B cell (primary cell): ENCODE measurements around the gene OTOP3. TPM values are rescaled to one million over a fixed set of nuclear protein-coding genes. Genes with fewer than 3 reads are reported as not detected.

Experiments used
- ATAC-seq: fragments of 200-7000 bp; cut with Tn5 transposase; one replicate; pipeline ENCODE4 v1.10.0; 2021; ENCODE audit warnings: low read depth, mild to moderate bottlenecking, moderate number of reproducible peaks, moderate library complexity
- CTCF ChIA-PET: fragments of 350-600 bp; sonication (Branson Sonifier 250); formaldehyde crosslinking; loops from one replicate; lab custom pipeline; 2021; ENCODE audit warnings: antibody characterized with exemption, inconsistent platforms; lab: Charles Lee
- POLR2A ChIA-PET: fragments of 350-600 bp; sonication (Branson Sonifier 250); formaldehyde crosslinking; loops from one replicate; lab custom pipeline; 2021; ENCODE audit warnings: antibody characterized with exemption; lab: Charles Lee
- DNase-seq: peaks from one replicate; pipeline ENCODE4 v3.0.0; 2013
- H2AFZ ChIP-seq: 2 replicates; pipeline ENCODE4 v1.6.1; 2012; ENCODE audit warnings: mild to moderate bottlenecking, low read depth, low read length; ENCODE audit not compliant: insufficient read depth, poor library complexity, severe bottlenecking
- H3K27ac ChIP-seq, 2 donors: 1 replicate in 1 of 2; 2 replicates in 1 of 2; pipeline ENCODE4 v1.5.1; 2012 to 2013; ENCODE audit warnings: low read length in 2 of 2, mild to moderate bottlenecking in 2 of 2, moderate library complexity in 1 of 2
- H3K27me3 ChIP-seq, 4 experiments: fragments of 200-600 bp in 1 of 4; sonication (generic) in 1 of 4; replicated peaks in 1 of 4; 1 replicate in 2 of 4; 2 replicates in 2 of 4; pipeline versions ENCODE4 v1.6.1 to v1.7.0; 2013 to 2016; ENCODE audit warnings: low read length in 3 of 4, mild to moderate bottlenecking in 2 of 4, mixed read lengths in 1 of 4, moderate library complexity in 1 of 4; ENCODE audit not compliant: insufficient read depth in 4 of 4, control insufficient read depth in 3 of 4; ENCODE audit errors: control extremely low read depth in 1 of 4
- H3K36me3 ChIP-seq, 2 experiments: replicated peaks in 1 of 2; 1 replicate in 1 of 2; 2 replicates in 1 of 2; pipeline versions ENCODE4 v1.6.1 to v1.7.1; 2013; ENCODE audit warnings: low read length in 1 of 2; ENCODE audit not compliant: insufficient read depth in 2 of 2, control insufficient read depth in 1 of 2; ENCODE audit errors: control extremely low read depth in 1 of 2, extremely low read depth in 1 of 2
- H3K4me1 ChIP-seq, 2 donors: fragments of 200-600 bp in 1 of 2; sonication (generic) in 1 of 2; 1 replicate in 1 of 2; 2 replicates in 1 of 2; pipeline versions ENCODE4 v1.5.1 to v1.6.1; 2013 to 2017; ENCODE audit warnings: low read length in 2 of 2; ENCODE audit not compliant: control insufficient read depth in 2 of 2, insufficient read depth in 2 of 2
- H3K4me2 ChIP-seq: replicated peaks from 2 replicates; pipeline ENCODE3; 2012; ENCODE audit warnings: mild to moderate bottlenecking, low read depth, low read length; ENCODE audit not compliant: poor library complexity, severe bottlenecking
- H3K4me3 ChIP-seq, 5 experiments: fragments of 200-600 bp in 1 of 5; sonication (generic) in 1 of 5; 1 replicate in 3 of 5; 2 replicates in 2 of 5; pipeline versions ENCODE4 v1.5.1 to v1.7.0; 2011 to 2016; ENCODE audit warnings: low read length in 4 of 5, mild to moderate bottlenecking in 4 of 5, low read depth in 2 of 5, control low read depth in 1 of 5, moderate library complexity in 1 of 5; ENCODE audit not compliant: insufficient read depth in 1 of 5; ENCODE audit errors: control extremely low read depth in 1 of 5, extremely low read depth in 1 of 5
- H3K79me2 ChIP-seq: fragments of 200-600 bp; sonication (generic); one replicate; pipeline ENCODE4 v1.6.0; 2016; ENCODE audit warnings: low read length; ENCODE audit not compliant: control insufficient read depth, insufficient read depth
- H3K9ac ChIP-seq: fragments of 200-600 bp; sonication (generic); 2 replicates; pipeline ENCODE4 v1.6.1; 2017; ENCODE audit warnings: mild to moderate bottlenecking, low read length, moderate library complexity
- H3K9me3 ChIP-seq, 3 donors: one replicate each; pipeline versions ENCODE4 v1.6.1 to v1.7.1; 2013; ENCODE audit warnings: low read length in 2 of 3; ENCODE audit not compliant: control insufficient read depth in 2 of 3, insufficient read depth in 1 of 3; ENCODE audit errors: control extremely low read depth in 1 of 3
- H4K20me1 ChIP-seq: 2 replicates; pipeline ENCODE4 v1.6.0; 2012; ENCODE audit warnings: mild to moderate bottlenecking, low read length; ENCODE audit not compliant: insufficient read depth, control insufficient read depth, poor library complexity, severe bottlenecking
- H3K27ac Mint-ChIP-seq: one replicate; pipeline ENCODE4 v1.8.0; 2021; ENCODE audit warnings: mixed read lengths
- H3K27me3 Mint-ChIP-seq: one replicate; pipeline ENCODE4 v1.8.0; 2021; ENCODE audit warnings: mixed read lengths
- H3K4me1 Mint-ChIP-seq: one replicate; pipeline ENCODE4 v1.8.0; 2021; ENCODE audit warnings: mixed read lengths
- H3K4me3 Mint-ChIP-seq: one replicate; pipeline ENCODE4 v1.8.0; 2021; ENCODE audit warnings: mixed read lengths
- H3K9me3 Mint-ChIP-seq: one replicate; pipeline ENCODE4 v1.8.0; 2022; ENCODE audit warnings: mixed read lengths; ENCODE audit not compliant: insufficient read depth
- EZH2 ChIP-seq: IDR thresholded peaks from 2 replicates; pipeline ENCODE4 v1.6.1; 2012; ENCODE audit warnings: borderline replicate concordance, low read depth, mild to moderate bottlenecking, moderate library complexity, low read length; ENCODE audit not compliant: insufficient read depth, poor library complexity, severe bottlenecking
- WGBS: methylation state at CpG from one replicate; pipeline ENCODE4 v1.1.5; 2013; ENCODE audit warnings: missing lambda C conversion rate; ENCODE audit not compliant: insufficient coverage; 5-methylcytosine and 5-hydroxymethylcytosine counted together
- intact Hi-C: fragments of 100-400 bp; cut with micrococcal nuclease; formaldehyde crosslinking; loops from one replicate; pipeline ENCODE4 v1.10.0; 2022
- polyA plus RNA-seq: library from polyadenylated mRNA; depleted of rRNA; stranded (reverse); fragments of >200 nt; gene quantifications from 2 replicates; pipeline ENCODE4 v1.2.3, GENCODE V29; 2012
- total RNA-seq, 2 donors: library from RNA; stranded (reverse); fragments of 120-200 nt in 1 of 2; gene quantifications; 1 replicate in 1 of 2; 2 replicates in 1 of 2; pipeline versions ENCODE4 v1.2.3 to v1.2.4, GENCODE V29; 2013 to 2022
- TF ChIP-seq, protein P1 (sequence below): fragments of 200-600 bp; IDR thresholded peaks from one replicate; pipeline ENCODE4 v1.8.0; 2022; ENCODE audit warnings: antibody characterized with exemption, mild to moderate bottlenecking

OTOP3 gene
- total and polyA plus RNA-seq, 2 donors (not counting 1 experiment from before 2014, with no cell fraction given) = not detected

DNA sequence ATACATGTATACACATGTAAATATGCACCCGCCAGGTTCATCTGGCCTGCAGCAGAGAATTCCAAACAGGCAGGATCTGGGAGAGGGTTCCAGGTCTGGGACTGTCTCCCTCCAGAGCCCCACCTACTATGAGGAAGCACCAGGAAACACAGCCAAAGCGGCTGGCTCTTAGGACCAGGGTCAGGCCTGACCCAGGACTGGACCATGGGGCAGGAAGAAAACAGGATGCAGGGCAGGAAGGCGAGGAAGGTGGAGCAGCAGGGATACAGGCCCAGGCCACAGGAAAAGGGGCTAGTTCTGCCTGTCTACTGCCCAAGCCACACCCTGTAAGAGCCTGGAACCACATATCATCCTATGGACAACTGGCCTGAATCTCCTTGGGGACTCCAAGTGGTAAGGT, 34.7 kb downstream of the OTOP3 start:
- intact Hi-C loops = no loop called here
- TF ChIP-seq, protein P1, sequence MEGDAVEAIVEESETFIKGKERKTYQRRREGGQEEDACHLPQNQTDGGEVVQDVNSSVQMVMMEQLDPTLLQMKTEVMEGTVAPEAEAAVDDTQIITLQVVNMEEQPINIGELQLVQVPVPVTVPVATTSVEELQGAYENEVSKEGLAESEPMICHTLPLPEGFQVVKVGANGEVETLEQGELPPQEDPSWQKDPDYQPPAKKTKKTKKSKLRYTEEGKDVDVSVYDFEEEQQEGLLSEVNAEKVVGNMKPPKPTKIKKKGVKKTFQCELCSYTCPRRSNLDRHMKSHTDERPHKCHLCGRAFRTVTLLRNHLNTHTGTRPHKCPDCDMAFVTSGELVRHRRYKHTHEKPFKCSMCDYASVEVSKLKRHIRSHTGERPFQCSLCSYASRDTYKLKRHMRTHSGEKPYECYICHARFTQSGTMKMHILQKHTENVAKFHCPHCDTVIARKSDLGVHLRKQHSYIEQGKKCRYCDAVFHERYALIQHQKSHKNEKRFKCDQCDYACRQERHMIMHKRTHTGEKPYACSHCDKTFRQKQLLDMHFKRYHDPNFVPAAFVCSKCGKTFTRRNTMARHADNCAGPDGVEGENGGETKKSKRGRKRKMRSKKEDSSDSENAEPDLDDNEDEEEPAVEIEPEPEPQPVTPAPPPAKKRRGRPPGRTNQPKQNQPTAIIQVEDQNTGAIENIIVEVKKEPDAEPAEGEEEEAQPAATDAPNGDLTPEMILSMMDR = no peak
- TF ChIP-seq EZH2 = no peak
- H3K36me3 ChIP-seq = no peaks in the 10 kb centered on the region
- Mint-ChIP-seq H3K27me3 (peaks cover 22% of the 10 kb centered on the region), H3K4me3 (no peak overlapping the region), H3K4me1 (peaks cover 9% of the 10 kb centered on the region), H3K9me3 (no peaks in the 10 kb centered on the region), H3K27ac (no peak overlapping the region)
- CTCF ChIA-PET = interaction anchor here (5.9 to 7.7 kb wide), 2 partner anchors 8 to 13 kb away, joined by 32 to 67 read pairs; no protein-coding TSS in a partner anchor
- 94% methylated on average over 3 of the region's 3 CpGs for whole genome bisulfite sequencing
- no peaks in the 10 kb centered on the region for H4K20me1 ChIP-seq
- H2AFZ ChIP-seq = no peak overlapping the region
- no peak overlapping the region for H3K27ac ChIP-seq
- H3K4me2 ChIP-seq = no peak overlapping the region
- POLR2A ChIA-PET = no interaction called here
- no peak overlapping the region for H3K9ac ChIP-seq
- peaks cover 13 to 16% of the 10 kb centered on the region in 2 donors for H3K4me1 ChIP-seq
- DNase-seq (no peak), ATAC-seq (no peak)
- H3K27me3 ChIP-seq = peaks cover 0 to 39% (median 11%) of the 10 kb centered on the region in 4 experiments
- H3K9me3 ChIP-seq = peaks cover 0 to 6% (median 0%) of the 10 kb centered on the region in 3 donors
- H3K79me2 ChIP-seq = no peaks in the 10 kb centered on the region
- H3K4me3 ChIP-seq = no peak overlapping the region

DNA sequence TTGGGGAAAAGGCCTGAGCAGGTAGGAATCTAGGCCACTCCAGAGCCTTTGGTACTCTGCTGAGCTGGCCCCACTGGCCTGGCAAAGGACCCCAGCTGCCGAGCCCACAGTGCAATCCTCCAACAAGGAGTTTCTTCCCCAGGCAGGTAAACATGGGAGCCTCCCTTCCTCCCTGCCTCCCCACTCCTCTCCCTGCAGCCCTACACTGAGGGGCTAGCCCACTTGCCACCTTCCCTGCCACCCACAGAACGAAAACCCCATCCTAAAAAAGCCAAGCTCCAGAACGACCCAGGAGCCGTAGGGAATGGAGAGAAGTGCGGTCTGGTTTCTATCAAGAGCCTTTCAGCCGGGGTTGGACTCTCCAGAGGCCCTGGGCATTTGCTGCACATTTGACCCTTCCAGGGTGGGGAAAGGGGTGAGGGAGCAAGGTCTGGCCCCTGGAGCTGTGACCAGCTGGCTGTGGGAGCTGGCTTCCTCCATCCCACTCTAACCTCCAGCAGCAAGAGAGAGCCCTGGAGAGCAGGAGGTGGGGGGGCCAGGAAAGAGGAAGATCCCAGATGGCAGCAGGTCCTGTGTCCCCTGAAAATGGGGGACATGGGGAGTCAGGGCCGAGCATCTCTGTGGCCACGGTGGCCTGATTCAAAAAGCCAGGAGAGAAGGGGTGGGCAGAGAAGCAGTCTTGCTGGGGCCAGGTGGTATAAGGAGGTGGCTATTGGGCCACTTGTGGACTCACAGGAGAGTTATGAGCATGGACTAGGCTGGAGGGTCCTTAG, 35.6 kb downstream of the OTOP3 start:
- no peak overlapping the region for H3K9ac ChIP-seq
- intact Hi-C loops = no loop called here

More for the DNA sequence above, 35.6 kb downstream of the OTOP3 start:
- Histone ChIP-seq H2AFZ (peak overlapping the region; percentile 84), H4K20me1 (no peaks in the 10 kb centered on the region), H3K27ac (no peak overlapping the region), H3K4me3 (no peak overlapping the region), H3K4me1 (peaks cover 13 to 16% of the 10 kb centered on the region in 2 donors), H3K79me2 (no peaks in the 10 kb centered on the region), H3K9me3 (peaks cover 0 to 6% (median 0%) of the 10 kb centered on the region in 3 donors), H3K27me3 (peaks cover 0 to 48% (median 11%) of the 10 kb centered on the region in 4 experiments), H3K36me3 (no peaks in the 10 kb centered on the region), H3K4me2 (peak overlapping the region; percentile 92)
- Mint-ChIP-seq H3K4me1 (peaks cover 9% of the 10 kb centered on the region), H3K27ac (no peak overlapping the region), H3K9me3 (no peaks in the 10 kb centered on the region), H3K27me3 (peaks cover 24% of the 10 kb centered on the region), H3K4me3 (peak overlapping the region; percentile 71)
- no peak for ATAC-seq
- 94% methylated on average over 7 of the region's 8 CpGs for WGBS
- DNase-seq = no peak
- ChIA-PET POLR2A (interaction anchor here (0.6 to 0.9 kb wide), 3 partner anchors 40 to 923 kb away, joined by 3 to 4 read pairs (median 3); no protein-coding TSS in a partner anchor), CTCF (interaction anchor here (1.0 to 7.7 kb wide), 5 partner anchors 9 to 230 kb away, joined by 3 to 67 read pairs (median 14); partner anchors contain the start of gene MRPL58)
- no peak for TF ChIP-seq EZH2
- TF ChIP-seq, protein P1 = no peak
